HEK293T (cell line): ENCODE measurements around the gene ZNF625.

ENCODE experiments used
- ARNT ChIP-seq: fragments of 450-650 bp; IDR thresholded peaks from 2 replicates; pipeline ENCODE4 v1.6.1; 2017; ENCODE audit warnings: mild to moderate bottlenecking
- BHLHE40 ChIP-seq: fragments of 450-650 bp; IDR thresholded peaks from 2 replicates; pipeline ENCODE4 v1.6.1; 2016; ENCODE audit warnings: mild to moderate bottlenecking, moderate library complexity, borderline replicate concordance
- FOXA1 ChIP-seq: fragments of 450-650 bp; IDR thresholded peaks from 2 replicates; pipeline ENCODE4 v1.6.1; 2016; ENCODE audit warnings: mild to moderate bottlenecking
- FOXK2 ChIP-seq: fragments of 450-650 bp; IDR thresholded peaks from 2 replicates; pipeline ENCODE4 v1.6.1; 2016; ENCODE audit warnings: mild to moderate bottlenecking
- FOXM1 ChIP-seq: fragments of 450-650 bp; IDR thresholded peaks from 2 replicates; pipeline ENCODE4 v1.6.1; 2017; ENCODE audit warnings: mild to moderate bottlenecking, borderline replicate concordance
- HDGF ChIP-seq: fragments of 450-650 bp; IDR thresholded peaks from 2 replicates; pipeline ENCODE4 v1.6.1; 2017; ENCODE audit warnings: antibody characterized with exemption, borderline replicate concordance
- L3MBTL2 ChIP-seq: fragments of 450-650 bp; conservative IDR thresholded peaks from 2 replicates; pipeline ENCODE4 v1.6.1; 2016; ENCODE audit warnings: mild to moderate bottlenecking
- TARDBP ChIP-seq: fragments of 450-650 bp; IDR thresholded peaks from 2 replicates; pipeline ENCODE4 v1.6.1; 2016
- ZNF384 ChIP-seq: fragments of 450-650 bp; IDR thresholded peaks from 2 replicates; pipeline ENCODE4 v1.6.1; 2016

- TF ChIP-seq FOXA1 (no peak), BHLHE40 (no peak), ARNT (no peak), ZNF384 (no peak), FOXK2 (no peak), FOXM1 (no peak), TARDBP (no peak), L3MBTL2 (no peak), HDGF (no peak)
Observed at GRCh38 chr19:12166626-12167025, 10.1 kb upstream of the ZNF625 start.
